ENCODE data around the gene CNNM2. TPM values are rescaled to one million over a fixed set of nuclear protein-coding genes. Genes with fewer than 3 reads are reported as not detected.

Gene CNNM2
- total RNA-seq, 1 experiment from 2014 or later = 23.5 TPM

- TF ChIP-seq ZNF281 (CRISPR knock-in tag; IDR thresholded peaks at IDR 0.05) = peak; percentile 55; the same call in 1 of the 2 replicates
- TF ChIP-seq ZNF423 (CRISPR knock-in tag; IDR thresholded peaks at IDR 0.05) = no peak
- TF ChIP-seq GTF2I (CRISPR knock-in tag; conservative IDR thresholded peaks at IDR 0.05) = no peak
- TF ChIP-seq NFATC4 (CRISPR knock-in tag; IDR thresholded peaks at IDR 0.05) = no peak
- no peak for TF ChIP-seq ELF4 (CRISPR knock-in tag; IDR thresholded peaks at IDR 0.05; ENCODE audit: low read depth)
- TF ChIP-seq ETV6 (CRISPR knock-in tag; IDR thresholded peaks at IDR 0.05) = no peak
- peak; percentile 91; the same call in 1 of the 2 replicates for TF ChIP-seq RELA (CRISPR knock-in tag; IDR thresholded peaks at IDR 0.05; ENCODE audit: borderline replicate concordance)
- TF ChIP-seq, protein P1, sequence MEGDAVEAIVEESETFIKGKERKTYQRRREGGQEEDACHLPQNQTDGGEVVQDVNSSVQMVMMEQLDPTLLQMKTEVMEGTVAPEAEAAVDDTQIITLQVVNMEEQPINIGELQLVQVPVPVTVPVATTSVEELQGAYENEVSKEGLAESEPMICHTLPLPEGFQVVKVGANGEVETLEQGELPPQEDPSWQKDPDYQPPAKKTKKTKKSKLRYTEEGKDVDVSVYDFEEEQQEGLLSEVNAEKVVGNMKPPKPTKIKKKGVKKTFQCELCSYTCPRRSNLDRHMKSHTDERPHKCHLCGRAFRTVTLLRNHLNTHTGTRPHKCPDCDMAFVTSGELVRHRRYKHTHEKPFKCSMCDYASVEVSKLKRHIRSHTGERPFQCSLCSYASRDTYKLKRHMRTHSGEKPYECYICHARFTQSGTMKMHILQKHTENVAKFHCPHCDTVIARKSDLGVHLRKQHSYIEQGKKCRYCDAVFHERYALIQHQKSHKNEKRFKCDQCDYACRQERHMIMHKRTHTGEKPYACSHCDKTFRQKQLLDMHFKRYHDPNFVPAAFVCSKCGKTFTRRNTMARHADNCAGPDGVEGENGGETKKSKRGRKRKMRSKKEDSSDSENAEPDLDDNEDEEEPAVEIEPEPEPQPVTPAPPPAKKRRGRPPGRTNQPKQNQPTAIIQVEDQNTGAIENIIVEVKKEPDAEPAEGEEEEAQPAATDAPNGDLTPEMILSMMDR (IDR thresholded peaks at IDR 0.05) = no peak
- TF ChIP-seq ESRRA (CRISPR knock-in tag; IDR thresholded peaks at IDR 0.05; ENCODE audit: borderline replicate concordance) = 0 out of 2 replicates have a peak, but pooled peaks have one; percentile 43
- no peak for TF ChIP-seq ZNF263 (CRISPR knock-in tag; IDR thresholded peaks at IDR 0.05; ENCODE audit: low read depth)
- TF ChIP-seq, protein P2, sequence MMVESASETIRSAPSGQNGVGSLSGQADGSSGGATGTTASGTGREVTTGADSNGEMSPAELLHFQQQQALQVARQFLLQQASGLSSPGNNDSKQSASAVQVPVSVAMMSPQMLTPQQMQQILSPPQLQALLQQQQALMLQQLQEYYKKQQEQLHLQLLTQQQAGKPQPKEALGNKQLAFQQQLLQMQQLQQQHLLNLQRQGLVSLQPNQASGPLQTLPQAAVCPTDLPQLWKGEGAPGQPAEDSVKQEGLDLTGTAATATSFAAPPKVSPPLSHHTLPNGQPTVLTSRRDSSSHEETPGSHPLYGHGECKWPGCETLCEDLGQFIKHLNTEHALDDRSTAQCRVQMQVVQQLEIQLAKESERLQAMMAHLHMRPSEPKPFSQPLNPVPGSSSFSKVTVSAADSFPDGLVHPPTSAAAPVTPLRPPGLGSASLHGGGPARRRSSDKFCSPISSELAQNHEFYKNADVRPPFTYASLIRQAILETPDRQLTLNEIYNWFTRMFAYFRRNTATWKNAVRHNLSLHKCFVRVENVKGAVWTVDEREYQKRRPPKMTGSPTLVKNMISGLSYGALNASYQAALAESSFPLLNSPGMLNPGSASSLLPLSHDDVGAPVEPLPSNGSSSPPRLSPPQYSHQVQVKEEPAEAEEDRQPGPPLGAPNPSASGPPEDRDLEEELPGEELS (CRISPR knock-in tag; IDR thresholded peaks at IDR 0.05) = peak; percentile 73; the same call in 1 of the 2 replicates
- no peak for TF ChIP-seq ZNF512 (CRISPR knock-in tag; IDR thresholded peaks at IDR 0.05; ENCODE audit: borderline replicate concordance)
- peak; percentile 41; the same call in 1 of the 2 replicates for TF ChIP-seq ZNF219 (CRISPR knock-in tag; IDR thresholded peaks at IDR 0.05; ENCODE audit: borderline replicate concordance)
- TF ChIP-seq MAX (CRISPR knock-in tag; IDR thresholded peaks at IDR 0.05) = peak; percentile 98
Measured at GRCh38 chr10:102919246-102919959, 1.3 kb downstream of the CNNM2 start (continued).

DNA sequence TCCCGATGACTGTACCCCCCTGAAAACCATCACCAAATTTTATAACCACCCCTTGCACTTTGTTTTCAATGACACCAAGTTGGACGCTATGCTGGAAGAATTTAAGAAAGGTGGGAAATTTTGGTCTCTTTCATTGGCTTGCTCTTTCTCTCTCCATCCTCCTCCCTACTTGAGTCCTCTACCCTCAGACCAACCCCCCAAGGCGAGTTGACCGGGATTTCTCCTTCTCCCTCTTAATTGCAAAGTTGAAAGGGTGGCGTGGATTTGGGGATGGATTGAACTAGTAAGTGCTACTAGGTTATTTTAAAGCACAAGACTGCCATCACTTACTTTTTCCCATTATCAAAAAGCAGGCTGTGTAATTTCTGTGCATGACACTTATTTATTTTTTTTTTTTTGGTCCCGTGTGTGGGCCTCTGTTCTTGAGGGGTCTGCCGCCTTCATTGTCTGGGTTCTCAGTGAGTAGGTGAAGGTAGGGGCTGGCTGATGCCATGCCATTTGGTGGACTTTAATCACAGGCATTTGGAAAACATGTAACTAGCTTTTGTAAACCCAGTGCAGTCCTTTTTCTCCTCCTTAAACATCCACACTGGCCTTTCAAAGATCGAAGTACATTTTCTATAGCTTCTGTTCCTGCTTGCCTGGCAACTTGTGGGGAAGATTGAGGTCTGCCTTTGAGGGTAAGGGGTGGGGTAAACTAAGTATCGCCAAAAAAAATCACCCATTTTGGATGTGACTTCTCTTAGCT lies 2.1 kb downstream of the CNNM2 start:
- H3K27me3 Mint-ChIP-seq (ENCODE audit: low read depth) = peaks cover 18% of the 10 kb centered on the region
- CTCF ChIA-PET = interaction anchor here (0.5 to 4.9 kb wide), 5 partner anchors 11 to 356 kb away, joined by 3 to 50 read pairs (median 3); partner anchors contain the start of gene INA
- ATAC-seq (no peak), DNase-seq (ENCODE audit: low spot score) (peak; percentile 28)
- no peaks in the 10 kb centered on the region for H3K9me3 Mint-ChIP-seq
- POLR2A ChIA-PET = interaction anchor here (0.6 kb wide), 1 partner anchor 9 kb away, joined by 3 read pairs; no protein-coding TSS in a partner anchor
- H3K4me1 Mint-ChIP-seq = peaks cover 44% of the 10 kb centered on the region
- no peaks in the 10 kb centered on the region for H3K36me3 Mint-ChIP-seq
- H3K4me3 Mint-ChIP-seq = peak overlapping the region; percentile 86
- no peak overlapping the region for H3K27ac Mint-ChIP-seq
- TF ChIP-seq, protein P3, sequence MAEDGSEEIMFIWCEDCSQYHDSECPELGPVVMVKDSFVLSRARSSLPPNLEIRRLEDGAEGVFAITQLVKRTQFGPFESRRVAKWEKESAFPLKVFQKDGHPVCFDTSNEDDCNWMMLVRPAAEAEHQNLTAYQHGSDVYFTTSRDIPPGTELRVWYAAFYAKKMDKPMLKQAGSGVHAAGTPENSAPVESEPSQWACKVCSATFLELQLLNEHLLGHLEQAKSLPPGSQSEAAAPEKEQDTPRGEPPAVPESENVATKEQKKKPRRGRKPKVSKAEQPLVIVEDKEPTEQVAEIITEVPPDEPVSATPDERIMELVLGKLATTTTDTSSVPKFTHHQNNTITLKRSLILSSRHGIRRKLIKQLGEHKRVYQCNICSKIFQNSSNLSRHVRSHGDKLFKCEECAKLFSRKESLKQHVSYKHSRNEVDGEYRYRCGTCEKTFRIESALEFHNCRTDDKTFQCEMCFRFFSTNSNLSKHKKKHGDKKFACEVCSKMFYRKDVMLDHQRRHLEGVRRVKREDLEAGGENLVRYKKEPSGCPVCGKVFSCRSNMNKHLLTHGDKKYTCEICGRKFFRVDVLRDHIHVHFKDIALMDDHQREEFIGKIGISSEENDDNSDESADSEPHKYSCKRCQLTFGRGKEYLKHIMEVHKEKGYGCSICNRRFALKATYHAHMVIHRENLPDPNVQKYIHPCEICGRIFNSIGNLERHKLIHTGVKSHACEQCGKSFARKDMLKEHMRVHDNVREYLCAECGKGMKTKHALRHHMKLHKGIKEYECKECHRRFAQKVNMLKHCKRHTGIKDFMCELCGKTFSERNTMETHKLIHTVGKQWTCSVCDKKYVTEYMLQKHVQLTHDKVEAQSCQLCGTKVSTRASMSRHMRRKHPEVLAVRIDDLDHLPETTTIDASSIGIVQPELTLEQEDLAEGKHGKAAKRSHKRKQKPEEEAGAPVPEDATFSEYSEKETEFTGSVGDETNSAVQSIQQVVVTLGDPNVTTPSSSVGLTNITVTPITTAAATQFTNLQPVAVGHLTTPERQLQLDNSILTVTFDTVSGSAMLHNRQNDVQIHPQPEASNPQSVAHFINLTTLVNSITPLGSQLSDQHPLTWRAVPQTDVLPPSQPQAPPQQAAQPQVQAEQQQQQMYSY (CRISPR knock-in tag; IDR thresholded peaks at IDR 0.05) = peak; percentile 89
- no peak for TF ChIP-seq HMGXB4 (CRISPR knock-in tag; IDR thresholded peaks at IDR 0.05)

Data from WTC11 (cell line).